ENCODE measurements around the gene ZNF134. TPM values are rescaled to one million over a fixed set of nuclear protein-coding genes. Genes with fewer than 3 reads are reported as not detected.

The ZNF134 gene
- total RNA-seq, 1 experiment from 2014 or later = 52.5 TPM

DNA sequence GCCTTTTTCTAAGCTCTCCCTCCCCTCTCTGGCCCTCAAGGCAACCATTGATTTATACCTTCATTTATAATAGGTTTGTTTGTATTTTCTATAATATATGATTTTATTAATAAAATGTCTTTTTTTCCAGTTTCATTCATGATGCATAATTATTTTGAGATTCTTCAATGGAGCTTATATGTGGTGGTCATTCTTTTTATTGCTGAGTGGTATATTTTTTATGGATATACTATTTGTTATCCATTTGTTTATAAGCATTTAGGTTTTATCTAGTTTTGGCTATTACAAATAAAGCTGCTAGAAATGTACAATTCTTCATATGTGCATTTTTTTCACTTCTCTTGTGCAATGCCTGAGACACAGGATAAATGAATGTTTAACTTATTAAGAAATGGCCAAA is 29.7 kb downstream of the ZNF134 start (continued):
- TF ChIP-seq, protein P1, sequence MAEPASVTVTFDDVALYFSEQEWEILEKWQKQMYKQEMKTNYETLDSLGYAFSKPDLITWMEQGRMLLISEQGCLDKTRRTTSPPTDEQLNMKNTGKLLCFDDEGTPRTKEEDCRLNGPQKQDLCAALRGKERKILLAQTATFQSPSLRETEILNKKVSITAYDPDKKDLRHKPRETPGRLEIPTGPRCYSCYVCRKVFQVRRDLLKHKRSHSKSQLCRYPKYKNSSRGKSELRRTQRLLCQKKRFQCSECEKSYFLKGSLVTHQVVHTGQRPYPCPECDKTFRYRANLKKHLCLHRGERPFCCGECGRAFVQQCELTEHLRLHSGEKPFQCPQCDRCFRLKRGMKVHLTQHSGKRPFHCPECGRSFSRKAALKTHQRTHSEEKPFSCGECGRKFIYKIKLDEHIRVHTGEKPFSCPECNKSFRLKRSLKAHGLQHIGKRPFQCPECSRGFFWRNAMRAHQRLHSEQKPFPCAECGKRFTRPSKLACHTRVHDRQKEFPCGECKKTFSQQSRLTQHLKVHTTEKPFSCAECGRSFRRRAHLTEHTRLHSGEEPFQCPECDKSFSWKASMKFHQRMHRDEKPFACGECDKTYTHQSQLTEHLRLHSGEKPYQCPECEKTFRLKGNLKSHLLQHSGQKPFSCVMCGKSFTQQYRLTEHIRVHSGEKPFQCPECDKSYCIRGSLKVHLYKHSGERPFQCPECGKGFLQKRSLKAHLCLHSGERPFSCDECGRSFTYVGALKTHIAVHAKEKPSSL (CRISPR knock-in tag; conservative IDR thresholded peaks at IDR 0.05) = no peak
- TF ChIP-seq OVOL2 (CRISPR knock-in tag; IDR thresholded peaks at IDR 0.05; ENCODE audit: borderline replicate concordance) (no peak), ZNF263 (CRISPR knock-in tag; IDR thresholded peaks at IDR 0.05; ENCODE audit: low read depth) (no peak), NR2C2 (CRISPR knock-in tag; IDR thresholded peaks at IDR 0.05) (no peak), CREM (CRISPR knock-in tag; IDR thresholded peaks at IDR 0.05) (no peak), JAZF1 (CRISPR knock-in tag; IDR thresholded peaks at IDR 0.05) (no peak), RORB (CRISPR knock-in tag; IDR thresholded peaks at IDR 0.05) (no peak)
- TF ChIP-seq, protein P2, sequence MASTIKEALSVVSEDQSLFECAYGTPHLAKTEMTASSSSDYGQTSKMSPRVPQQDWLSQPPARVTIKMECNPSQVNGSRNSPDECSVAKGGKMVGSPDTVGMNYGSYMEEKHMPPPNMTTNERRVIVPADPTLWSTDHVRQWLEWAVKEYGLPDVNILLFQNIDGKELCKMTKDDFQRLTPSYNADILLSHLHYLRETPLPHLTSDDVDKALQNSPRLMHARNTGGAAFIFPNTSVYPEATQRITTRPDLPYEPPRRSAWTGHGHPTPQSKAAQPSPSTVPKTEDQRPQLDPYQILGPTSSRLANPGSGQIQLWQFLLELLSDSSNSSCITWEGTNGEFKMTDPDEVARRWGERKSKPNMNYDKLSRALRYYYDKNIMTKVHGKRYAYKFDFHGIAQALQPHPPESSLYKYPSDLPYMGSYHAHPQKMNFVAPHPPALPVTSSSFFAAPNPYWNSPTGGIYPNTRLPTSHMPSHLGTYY (CRISPR knock-in tag; IDR thresholded peaks at IDR 0.05) = no peak
- TF ChIP-seq, protein P3, sequence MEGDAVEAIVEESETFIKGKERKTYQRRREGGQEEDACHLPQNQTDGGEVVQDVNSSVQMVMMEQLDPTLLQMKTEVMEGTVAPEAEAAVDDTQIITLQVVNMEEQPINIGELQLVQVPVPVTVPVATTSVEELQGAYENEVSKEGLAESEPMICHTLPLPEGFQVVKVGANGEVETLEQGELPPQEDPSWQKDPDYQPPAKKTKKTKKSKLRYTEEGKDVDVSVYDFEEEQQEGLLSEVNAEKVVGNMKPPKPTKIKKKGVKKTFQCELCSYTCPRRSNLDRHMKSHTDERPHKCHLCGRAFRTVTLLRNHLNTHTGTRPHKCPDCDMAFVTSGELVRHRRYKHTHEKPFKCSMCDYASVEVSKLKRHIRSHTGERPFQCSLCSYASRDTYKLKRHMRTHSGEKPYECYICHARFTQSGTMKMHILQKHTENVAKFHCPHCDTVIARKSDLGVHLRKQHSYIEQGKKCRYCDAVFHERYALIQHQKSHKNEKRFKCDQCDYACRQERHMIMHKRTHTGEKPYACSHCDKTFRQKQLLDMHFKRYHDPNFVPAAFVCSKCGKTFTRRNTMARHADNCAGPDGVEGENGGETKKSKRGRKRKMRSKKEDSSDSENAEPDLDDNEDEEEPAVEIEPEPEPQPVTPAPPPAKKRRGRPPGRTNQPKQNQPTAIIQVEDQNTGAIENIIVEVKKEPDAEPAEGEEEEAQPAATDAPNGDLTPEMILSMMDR (IDR thresholded peaks at IDR 0.05) = no peak
- TF ChIP-seq, protein P4, sequence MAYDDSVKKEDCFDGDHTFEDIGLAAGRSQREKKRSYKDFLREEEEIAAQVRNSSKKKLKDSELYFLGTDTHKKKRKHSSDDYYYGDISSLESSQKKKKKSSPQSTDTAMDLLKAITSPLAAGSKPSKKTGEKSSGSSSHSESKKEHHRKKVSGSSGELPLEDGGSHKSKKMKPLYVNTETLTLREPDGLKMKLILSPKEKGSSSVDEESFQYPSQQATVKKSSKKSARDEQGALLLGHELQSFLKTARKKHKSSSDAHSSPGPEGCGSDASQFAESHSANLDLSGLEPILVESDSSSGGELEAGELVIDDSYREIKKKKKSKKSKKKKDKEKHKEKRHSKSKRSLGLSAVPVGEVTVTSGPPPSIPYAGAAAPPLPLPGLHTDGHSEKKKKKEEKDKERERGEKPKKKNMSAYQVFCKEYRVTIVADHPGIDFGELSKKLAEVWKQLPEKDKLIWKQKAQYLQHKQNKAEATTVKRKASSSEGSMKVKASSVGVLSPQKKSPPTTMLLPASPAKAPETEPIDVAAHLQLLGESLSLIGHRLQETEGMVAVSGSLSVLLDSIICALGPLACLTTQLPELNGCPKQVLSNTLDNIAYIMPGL (CRISPR knock-in tag; IDR thresholded peaks at IDR 0.05) = no peak

DNA sequence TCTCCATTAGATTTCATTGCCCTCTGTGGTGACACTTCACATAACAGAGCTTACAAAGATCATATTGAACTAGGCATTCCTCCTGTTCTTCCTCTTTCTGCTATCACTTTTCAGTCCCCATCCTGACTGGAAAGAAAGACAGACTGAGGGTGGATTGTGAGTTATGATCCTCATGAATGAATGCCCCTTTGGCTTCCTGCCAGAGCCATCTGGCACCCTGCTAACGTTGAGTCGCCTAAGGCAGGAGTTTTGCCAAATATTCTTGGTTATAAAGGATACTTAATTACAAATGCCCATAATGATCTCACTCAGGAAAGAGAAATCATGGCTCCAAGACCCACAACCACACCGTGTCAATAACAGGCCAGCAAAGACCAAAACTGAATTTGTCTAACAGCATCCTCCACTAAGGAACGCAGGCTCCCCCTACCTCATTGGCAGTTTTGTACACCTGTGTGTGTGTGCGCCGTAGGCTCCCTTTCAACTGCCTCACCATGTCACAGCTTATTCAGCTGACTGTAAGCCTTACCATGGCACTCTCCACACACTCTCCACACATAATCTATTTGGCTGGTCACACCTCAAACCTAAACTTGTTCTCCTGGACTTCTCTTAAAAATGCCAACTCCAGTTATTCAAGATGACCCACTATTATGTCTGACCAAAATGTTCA is 34.4 kb downstream of the ZNF134 start:
- no peak overlapping the region for H3K4me3 Mint-ChIP-seq
- H3K9me3 Mint-ChIP-seq = peaks cover 10% of the 10 kb centered on the region; the same call in 1 of the 2 replicates
- ChIA-PET POLR2A (no interaction called here), CTCF (no interaction called here)
- H3K4me1 Mint-ChIP-seq = peaks cover 14% of the 10 kb centered on the region
- H3K36me3 Mint-ChIP-seq = no peaks in the 10 kb centered on the region
- H3K27ac Mint-ChIP-seq = no peak overlapping the region
- TF ChIP-seq KAT7 (CRISPR knock-in tag; IDR thresholded peaks at IDR 0.05; ENCODE audit: borderline replicate concordance) = no peak
- no peak for TF ChIP-seq ETV6 (CRISPR knock-in tag; IDR thresholded peaks at IDR 0.05)
- no peak for TF ChIP-seq ZBTB21 (CRISPR knock-in tag; IDR thresholded peaks at IDR 0.05; ENCODE audit: borderline replicate concordance)
- TF ChIP-seq IRF2 (CRISPR knock-in tag; IDR thresholded peaks at IDR 0.05; ENCODE audit: borderline replicate concordance, low read depth) = no peak
- no peak for TF ChIP-seq SMAD4 (CRISPR knock-in tag; IDR thresholded peaks at IDR 0.05)
- TF ChIP-seq, protein P4 (CRISPR knock-in tag; IDR thresholded peaks at IDR 0.05) = no peak
- TF ChIP-seq, protein P5, sequence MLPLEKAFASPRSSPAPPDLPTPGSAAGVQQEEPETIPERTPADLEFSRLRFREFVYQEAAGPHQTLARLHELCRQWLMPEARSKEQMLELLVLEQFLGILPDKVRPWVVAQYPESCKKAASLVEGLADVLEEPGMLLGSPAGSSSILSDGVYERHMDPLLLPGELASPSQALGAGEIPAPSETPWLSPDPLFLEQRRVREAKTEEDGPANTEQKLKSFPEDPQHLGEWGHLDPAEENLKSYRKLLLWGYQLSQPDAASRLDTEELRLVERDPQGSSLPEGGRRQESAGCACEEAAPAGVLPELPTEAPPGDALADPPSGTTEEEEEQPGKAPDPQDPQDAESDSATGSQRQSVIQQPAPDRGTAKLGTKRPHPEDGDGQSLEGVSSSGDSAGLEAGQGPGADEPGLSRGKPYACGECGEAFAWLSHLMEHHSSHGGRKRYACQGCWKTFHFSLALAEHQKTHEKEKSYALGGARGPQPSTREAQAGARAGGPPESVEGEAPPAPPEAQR (CRISPR knock-in tag; IDR thresholded peaks at IDR 0.05) = no peak
- TF ChIP-seq SMAD3 (CRISPR knock-in tag; IDR thresholded peaks at IDR 0.05; ENCODE audit: borderline replicate concordance) = no peak
- ATAC-seq = no peak
- DNase-seq (ENCODE audit: low spot score) = no peak
- H3K27me3 Mint-ChIP-seq (ENCODE audit: low read depth) = peaks cover 9% of the 10 kb centered on the region
